SU-DHL-6 (cell line): ENCODE measurements around the gene LIX1L.

ENCODE experiments used
- H2AFZ ChIP-seq: fragments of 200-600 bp; sonication (generic); 2 replicates; pipeline ENCODE4 v1.6.1; 2014; ENCODE audit warnings: low read depth, mild to moderate bottlenecking, moderate library complexity, mixed read lengths, antibody characterized with exemption, low read length; ENCODE audit not compliant: severe bottlenecking
- H3F3A ChIP-seq: fragments of 200-600 bp; shearing (Covaris generic); 2 replicates; pipeline ENCODE4 v1.6.0; 2016; ENCODE audit warnings: antibody characterized with exemption, mild to moderate bottlenecking; ENCODE audit not compliant: insufficient read depth
- H3K27ac ChIP-seq: fragments of 200-600 bp; sonication (generic); 2 replicates; pipeline ENCODE4 v1.5.1; 2016; ENCODE audit warnings: low read depth, mild to moderate bottlenecking, low read length, moderate library complexity, mixed read lengths
- H3K27me3 ChIP-seq: fragments of 200-600 bp; sonication (generic), shearing (Covaris generic); 2 replicates; pipeline ENCODE4 v1.6.0; 2014; ENCODE audit warnings: mild to moderate bottlenecking, low read length
- H3K36me3 ChIP-seq: fragments of 200-600 bp; sonication (generic); 2 replicates; pipeline ENCODE4 v1.6.1; 2014; ENCODE audit warnings: mild to moderate bottlenecking, low read length, mixed read lengths
- H3K4me2 ChIP-seq: fragments of 300-600, 200-600 bp; shearing (Covaris generic), sonication (generic); 2 replicates; pipeline ENCODE4 v1.6.0; 2014; ENCODE audit warnings: low read length, low read depth, mild to moderate bottlenecking; ENCODE audit not compliant: poor library complexity, severe bottlenecking
- H3K4me3 ChIP-seq: fragments of 200-600 bp; sonication (generic); 2 replicates; pipeline ENCODE4 v1.5.1; 2014; ENCODE audit warnings: antibody characterized with exemption, low read length, mild to moderate bottlenecking, mixed read lengths; ENCODE audit not compliant: insufficient read depth, poor library complexity, severe bottlenecking
- H3K79me2 ChIP-seq: fragments of 200-600 bp; sonication (generic); 2 replicates; pipeline ENCODE4 v1.6.1; 2014; ENCODE audit warnings: mild to moderate bottlenecking, low read length, moderate library complexity; ENCODE audit not compliant: insufficient read depth
- H3K9ac ChIP-seq: fragments of 200-600 bp; sonication (generic); 2 replicates; pipeline ENCODE4 v1.7.0; 2014; ENCODE audit warnings: mild to moderate bottlenecking, low read length
- H3K9me2 ChIP-seq: fragments of 200-600 bp; sonication (generic); replicated peaks from 2 replicates; pipeline ENCODE4 v1.6.1; 2014; ENCODE audit warnings: low read length; ENCODE audit not compliant: insufficient read depth
- H3K9me3 ChIP-seq: fragments of 200-600 bp; sonication (generic); 2 replicates; pipeline ENCODE4 v1.6.1; 2014; ENCODE audit warnings: low read length, mixed read lengths; ENCODE audit not compliant: insufficient read depth
- H4K20me1 ChIP-seq: fragments of 200-600 bp; sonication (generic); 2 replicates; pipeline ENCODE4 v1.6.1; 2014; ENCODE audit warnings: low read depth, mild to moderate bottlenecking, antibody characterized with exemption, low read length, moderate library complexity, mixed read lengths
- EZH2phosphoT487 ChIP-seq: fragments of 200-600 bp; sonication (generic), shearing (Covaris generic); conservative IDR thresholded peaks from 2 replicates; pipeline ENCODE4 v1.6.1; 2018; ENCODE audit warnings: mild to moderate bottlenecking, antibody characterized with exemption, low read length, moderate library complexity, mixed read lengths
- TF ChIP-seq, protein P1 (sequence below): fragments of 200-600 bp; sonication (generic); IDR thresholded peaks from one replicate; pipeline ENCODE4 v1.5.1; 2017; ENCODE audit warnings: antibody characterized with exemption, mild to moderate bottlenecking, low read length, moderate library complexity; ENCODE audit not compliant: insufficient read depth, poor library complexity, severe bottlenecking

Gene LIX1L

GRCh38 chr1:145967288-145967687, 9.5 kb upstream of the LIX1L start:
- H3K36me3 ChIP-seq, result no peaks in the 10 kb centered on the region
- H3K27ac ChIP-seq, result no peak overlapping the region
- H2AFZ ChIP-seq, result no peak overlapping the region
- no peak overlapping the region for H3K4me2 ChIP-seq
- H3K9me2 ChIP-seq, result no peaks in the 10 kb centered on the region
- H4K20me1 ChIP-seq, result no peaks in the 10 kb centered on the region
- no peaks in the 10 kb centered on the region for H3K9me3 ChIP-seq
- H3F3A ChIP-seq, result peaks cover 11% of the 10 kb centered on the region; the same call in 1 of the 2 replicates
- H3K27me3 ChIP-seq, result no peaks in the 10 kb centered on the region
- no peaks in the 10 kb centered on the region for H3K79me2 ChIP-seq
- no peak overlapping the region for H3K9ac ChIP-seq
- no peak overlapping the region for H3K4me3 ChIP-seq
- TF ChIP-seq EZH2phosphoT487, result no peak
- TF ChIP-seq, protein P1, sequence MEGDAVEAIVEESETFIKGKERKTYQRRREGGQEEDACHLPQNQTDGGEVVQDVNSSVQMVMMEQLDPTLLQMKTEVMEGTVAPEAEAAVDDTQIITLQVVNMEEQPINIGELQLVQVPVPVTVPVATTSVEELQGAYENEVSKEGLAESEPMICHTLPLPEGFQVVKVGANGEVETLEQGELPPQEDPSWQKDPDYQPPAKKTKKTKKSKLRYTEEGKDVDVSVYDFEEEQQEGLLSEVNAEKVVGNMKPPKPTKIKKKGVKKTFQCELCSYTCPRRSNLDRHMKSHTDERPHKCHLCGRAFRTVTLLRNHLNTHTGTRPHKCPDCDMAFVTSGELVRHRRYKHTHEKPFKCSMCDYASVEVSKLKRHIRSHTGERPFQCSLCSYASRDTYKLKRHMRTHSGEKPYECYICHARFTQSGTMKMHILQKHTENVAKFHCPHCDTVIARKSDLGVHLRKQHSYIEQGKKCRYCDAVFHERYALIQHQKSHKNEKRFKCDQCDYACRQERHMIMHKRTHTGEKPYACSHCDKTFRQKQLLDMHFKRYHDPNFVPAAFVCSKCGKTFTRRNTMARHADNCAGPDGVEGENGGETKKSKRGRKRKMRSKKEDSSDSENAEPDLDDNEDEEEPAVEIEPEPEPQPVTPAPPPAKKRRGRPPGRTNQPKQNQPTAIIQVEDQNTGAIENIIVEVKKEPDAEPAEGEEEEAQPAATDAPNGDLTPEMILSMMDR, result no peak

DNA sequence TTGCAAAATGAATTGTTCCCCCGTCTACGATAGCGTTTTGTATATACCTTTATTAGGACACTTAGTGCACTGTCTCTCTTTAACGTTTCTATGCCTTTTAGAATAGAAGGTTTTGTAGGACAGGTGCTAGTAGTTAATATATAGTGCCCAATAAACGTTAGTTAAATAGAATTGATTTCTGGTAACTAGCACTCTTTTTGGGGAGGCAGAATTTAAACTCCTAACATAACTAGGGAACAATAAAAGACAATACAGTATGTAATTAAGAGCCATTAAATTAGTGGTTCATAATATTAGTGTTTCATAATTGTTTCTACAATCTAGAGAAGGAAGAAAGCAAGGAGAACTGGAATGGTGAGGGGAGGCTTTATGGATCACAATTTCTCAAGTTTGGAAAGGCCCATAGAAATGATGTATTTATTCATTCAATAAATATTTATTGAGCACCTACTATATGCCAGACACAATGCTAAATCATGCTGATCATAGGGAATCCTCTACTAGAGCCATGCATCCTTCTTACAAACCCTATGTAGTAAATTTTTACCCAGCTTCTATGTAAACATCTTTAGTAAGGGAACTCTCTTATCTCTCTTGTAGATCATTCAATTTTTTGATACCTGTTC, 7.4 kb upstream of the LIX1L start:
- TF ChIP-seq, protein P1, result no peak
- TF ChIP-seq EZH2phosphoT487, result no peak
- H4K20me1 ChIP-seq, result no peaks in the 10 kb centered on the region
- H2AFZ ChIP-seq, result peak overlapping the region; percentile 73
- H3K36me3 ChIP-seq, result no peaks in the 10 kb centered on the region
- H3K4me2 ChIP-seq, result peak overlapping the region; percentile 76
- no peaks in the 10 kb centered on the region for H3K9me3 ChIP-seq
- peak overlapping the region; percentile 71 for H3K4me3 ChIP-seq
- H3F3A ChIP-seq, result peaks cover 11% of the 10 kb centered on the region; the same call in 1 of the 2 replicates
- no peaks in the 10 kb centered on the region for H3K27me3 ChIP-seq
- no peaks in the 10 kb centered on the region for H3K79me2 ChIP-seq
- H3K9ac ChIP-seq, result peak overlapping the region; percentile 65
- no peaks in the 10 kb centered on the region for H3K9me2 ChIP-seq
- H3K27ac ChIP-seq, result no peak overlapping the region

GRCh38 chr1:145964328-145965118, 6.7 kb upstream of the LIX1L start, which contains the start of the genes ANKRD34A and POLR3GL:
Gene ANKRD34A, minus strand, starts transcription at chr1:145964575. Its CDS starts 2,816 bp downstream, at chr1:145961759.
Gene POLR3GL, plus strand, starts transcription at chr1:145964690. Its CDS starts 10,176 bp downstream, at chr1:145974866.
- Histone ChIP-seq H3K79me2 (no peaks in the 10 kb centered on the region), H3K9me3 (no peaks in the 10 kb centered on the region), H3K4me2 (peak within 1 kb of the TSS; percentile 76), H3K9me2 (no peaks in the 10 kb centered on the region), H4K20me1 (no peaks in the 10 kb centered on the region), H3K4me3 (peak within 1 kb of the TSS; percentile 71), H3K27me3 (no peaks in the 10 kb centered on the region), H3F3A (peaks cover 16% of the 10 kb centered on the region; the same call in 1 of the 2 replicates), H2AFZ (peak within 1 kb of the TSS; percentile 73), H3K36me3 (no peaks in the 10 kb centered on the region), H3K27ac (no peak within 1 kb of the TSS), H3K9ac (peak within 1 kb of the TSS; percentile 65)
- TF ChIP-seq EZH2phosphoT487, result no peak
- TF ChIP-seq, protein P1, result no peak
